Transverse colon (tissue), 4 donors: Measurements from ENCODE around the gene RASGRP2.

Source experiments
- EP300 ChIP-seq: sonication (generic); formaldehyde crosslinking; IDR thresholded peaks from one replicate; pipeline ENCODE4 v1.6.1; 2017; ENCODE audit warnings: antibody characterized with exemption, low read depth
- POLR2A ChIP-seq: fragments of 450-650 bp; IDR thresholded peaks from one replicate; pipeline ENCODE4 v1.6.1; 2016; ENCODE audit warnings: antibody characterized with exemption, mild to moderate bottlenecking, moderate library complexity
- POLR2AphosphoS5 ChIP-seq, 3 donors: sonication (generic); formaldehyde crosslinking; IDR thresholded peaks; one replicate each; pipeline ENCODE4 v1.6.1; 2016; ENCODE audit warnings: antibody characterized with exemption in 3 of 3
- TF ChIP-seq, protein P1 (sequence below), 5 experiments: fragments of 200-600 bp in 3 of 5; fragments of 450-650 bp in 2 of 5; sonication (generic) in 3 of 5; IDR thresholded peaks; 1 replicate in 2 of 5; 2 replicates in 3 of 5; pipeline ENCODE4 v1.5.1; 2016 to 2017; ENCODE audit warnings: antibody characterized with exemption in 5 of 5, inconsistent platforms in 3 of 5, mild to moderate bottlenecking in 2 of 5, moderate library complexity in 1 of 5

DNA sequence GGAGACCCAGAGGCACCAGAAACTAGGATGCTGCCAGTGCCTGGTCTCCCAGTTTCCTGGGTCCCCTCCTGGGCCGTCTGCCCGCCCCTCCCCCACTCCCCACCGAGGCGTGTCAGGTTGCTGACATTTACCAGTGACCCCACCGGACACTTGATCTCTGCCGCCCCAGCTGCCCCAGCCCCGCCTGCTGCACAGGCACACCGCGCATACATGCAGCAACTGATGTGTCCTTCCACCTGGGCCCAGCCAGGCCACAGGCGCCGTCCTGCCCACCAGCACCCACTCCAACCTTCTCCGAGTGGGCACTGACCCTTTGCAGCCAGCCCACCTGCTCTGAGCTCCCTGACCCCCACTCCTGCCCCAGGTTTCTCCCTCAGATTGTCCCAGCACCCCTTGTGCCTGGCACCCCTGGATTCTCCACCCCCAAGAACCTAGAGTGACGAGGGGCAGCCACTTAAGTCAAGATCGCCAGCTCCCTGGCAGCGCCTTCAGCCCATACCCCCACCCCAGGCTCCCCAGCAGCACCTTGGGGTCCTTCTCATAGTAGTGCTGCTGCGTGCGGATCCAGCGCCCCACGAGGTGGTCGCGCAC, 15.3 kb upstream of the RASGRP2 start:
- TF ChIP-seq, protein P1, sequence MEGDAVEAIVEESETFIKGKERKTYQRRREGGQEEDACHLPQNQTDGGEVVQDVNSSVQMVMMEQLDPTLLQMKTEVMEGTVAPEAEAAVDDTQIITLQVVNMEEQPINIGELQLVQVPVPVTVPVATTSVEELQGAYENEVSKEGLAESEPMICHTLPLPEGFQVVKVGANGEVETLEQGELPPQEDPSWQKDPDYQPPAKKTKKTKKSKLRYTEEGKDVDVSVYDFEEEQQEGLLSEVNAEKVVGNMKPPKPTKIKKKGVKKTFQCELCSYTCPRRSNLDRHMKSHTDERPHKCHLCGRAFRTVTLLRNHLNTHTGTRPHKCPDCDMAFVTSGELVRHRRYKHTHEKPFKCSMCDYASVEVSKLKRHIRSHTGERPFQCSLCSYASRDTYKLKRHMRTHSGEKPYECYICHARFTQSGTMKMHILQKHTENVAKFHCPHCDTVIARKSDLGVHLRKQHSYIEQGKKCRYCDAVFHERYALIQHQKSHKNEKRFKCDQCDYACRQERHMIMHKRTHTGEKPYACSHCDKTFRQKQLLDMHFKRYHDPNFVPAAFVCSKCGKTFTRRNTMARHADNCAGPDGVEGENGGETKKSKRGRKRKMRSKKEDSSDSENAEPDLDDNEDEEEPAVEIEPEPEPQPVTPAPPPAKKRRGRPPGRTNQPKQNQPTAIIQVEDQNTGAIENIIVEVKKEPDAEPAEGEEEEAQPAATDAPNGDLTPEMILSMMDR (IDR thresholded peaks at IDR 0.05): no peak
- TF ChIP-seq POLR2A: no peak
- no peak for TF ChIP-seq POLR2AphosphoS5 (IDR thresholded peaks at IDR 0.05)
- no peak for TF ChIP-seq EP300
